ENCODE data around the gene SLC38A3.

SLC38A3 gene

GRCh38 chr3:50265571-50265970 lies 60.5 kb downstream of the SLC38A3 start:
- no peak overlapping the region for H3K27ac ChIP-seq (replicated peaks)
- peaks cover 16% of the 10 kb centered on the region for H3K27me3 ChIP-seq (ENCODE audit: insufficient read depth, poor library complexity, severe bottlenecking)
- DNase-seq (ENCODE audit: low read depth in 1 of 2, low spot score in 1 of 2), result no peak
- no peak for TF ChIP-seq GABPA (IDR thresholded peaks at IDR 0.05; ENCODE audit: low read depth)
- TF ChIP-seq SPI1 (IDR thresholded peaks at IDR 0.05; ENCODE audit: borderline replicate concordance, low read depth), result no peak
- H3K4me3 ChIP-seq (replicated peaks; ENCODE audit: insufficient read depth, low read length), result no peak overlapping the region

- TF ChIP-seq SPI1 (IDR thresholded peaks at IDR 0.05; ENCODE audit: borderline replicate concordance, low read depth) (no peak), POLR2AphosphoS5 (IDR thresholded peaks at IDR 0.05; ENCODE audit: low read depth) (no peak), CTCF (IDR thresholded peaks at IDR 0.05; ENCODE audit: insufficient read depth, low read length) (no peak)
- H3K27ac ChIP-seq (replicated peaks), result no peak overlapping the region
- peaks cover 16% of the 10 kb centered on the region for H3K27me3 ChIP-seq (ENCODE audit: insufficient read depth, poor library complexity, severe bottlenecking)
- H3K4me3 ChIP-seq (replicated peaks; ENCODE audit: insufficient read depth, low read length), result no peak overlapping the region
- no peak for DNase-seq (ENCODE audit: low read depth in 1 of 2, low spot score in 1 of 2)
These were observed 60.9 kb downstream of the SLC38A3 start for GRCh38 chr3:50266017-50266416.

GRCh38 chr3:50266836-50267235 lies 61.8 kb downstream of the SLC38A3 start:
- Histone ChIP-seq H3K27ac (replicated peaks) (no peak overlapping the region), H3K4me3 (replicated peaks; ENCODE audit: insufficient read depth, low read length) (no peak overlapping the region)
- no peak for DNase-seq (ENCODE audit: low read depth in 1 of 2, low spot score in 1 of 2)

GRCh38 chr3:50267280-50267913 lies 62.3 kb downstream of the SLC38A3 start:
- Histone ChIP-seq H3K4me3 (replicated peaks; ENCODE audit: insufficient read depth, low read length) (no peak overlapping the region), H3K27ac (replicated peaks) (no peak overlapping the region), H3K27me3 (ENCODE audit: insufficient read depth, poor library complexity, severe bottlenecking) (peaks cover 16% of the 10 kb centered on the region)
- no peak for TF ChIP-seq SPI1 (IDR thresholded peaks at IDR 0.05; ENCODE audit: borderline replicate concordance, low read depth)
- DNase-seq (ENCODE audit: low read depth in 1 of 2, low spot score in 1 of 2), result no peak

More at GRCh38 chr3:50266836-50267235, 61.8 kb downstream of the SLC38A3 start:
- H3K27me3 ChIP-seq (ENCODE audit: insufficient read depth, poor library complexity, severe bottlenecking), result peaks cover 16% of the 10 kb centered on the region
- TF ChIP-seq SPI1 (IDR thresholded peaks at IDR 0.05; ENCODE audit: borderline replicate concordance, low read depth) (no peak), GABPA (IDR thresholded peaks at IDR 0.05; ENCODE audit: low read depth) (no peak), CTCF (IDR thresholded peaks at IDR 0.05; ENCODE audit: insufficient read depth, low read length) (no peak), REST (IDR thresholded peaks at IDR 0.05; ENCODE audit: insufficient replicate concordance, low read depth) (no peak), POLR2AphosphoS5 (IDR thresholded peaks at IDR 0.05; ENCODE audit: low read depth) (no peak)

- TF ChIP-seq CTCF (IDR thresholded peaks at IDR 0.05; ENCODE audit: insufficient read depth, low read length) (no peak), REST (IDR thresholded peaks at IDR 0.05; ENCODE audit: insufficient replicate concordance, low read depth) (no peak), POLR2AphosphoS5 (IDR thresholded peaks at IDR 0.05; ENCODE audit: low read depth) (no peak), GABPA (IDR thresholded peaks at IDR 0.05; ENCODE audit: low read depth) (no peak), SPI1 (IDR thresholded peaks at IDR 0.05; ENCODE audit: borderline replicate concordance, low read depth) (no peak)
- Histone ChIP-seq H3K27ac (replicated peaks) (no peak overlapping the region), H3K4me3 (replicated peaks; ENCODE audit: insufficient read depth, low read length) (no peak overlapping the region), H3K27me3 (ENCODE audit: insufficient read depth, poor library complexity, severe bottlenecking) (peaks cover 16% of the 10 kb centered on the region)
- no peak for DNase-seq (ENCODE audit: low read depth in 1 of 2, low spot score in 1 of 2)
These were observed 63.2 kb downstream of the SLC38A3 start for GRCh38 chr3:50268276-50268675.

All from HL-60 (cell line).